ENCODE measurements around the gene OPTN. TPM values are rescaled to one million over a fixed set of nuclear protein-coding genes. Genes with fewer than 3 reads are reported as not detected.

The OPTN gene
- total and polyA plus RNA-seq, 2 of the 8 experiments (the other 6 are each of a cell fraction or from before 2014, with no cell fraction given), result 4.8 to 20.1 TPM

DNA sequence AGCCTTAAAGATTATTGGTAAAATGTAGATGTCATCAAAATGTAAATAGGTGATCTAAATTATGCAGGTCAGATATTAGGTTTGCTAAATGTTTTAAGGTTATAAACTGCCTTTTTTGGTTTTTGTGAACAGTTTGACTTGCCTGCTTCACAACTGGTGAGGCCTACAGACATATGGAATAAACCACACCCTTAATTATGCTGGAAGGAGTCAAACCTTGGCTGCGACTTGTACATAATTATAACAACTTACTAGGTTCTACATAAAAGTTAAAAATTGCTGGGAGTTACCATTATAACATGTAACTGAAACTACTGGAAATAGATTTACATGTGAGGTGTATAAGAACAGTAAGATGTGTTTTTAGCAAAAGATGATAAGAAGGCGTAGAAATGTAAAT lies 31.5 kb upstream of the OPTN start:
- no peak overlapping the region for H2BK15ac ChIP-seq (ENCODE audit: low read length)
- H2BK12ac ChIP-seq (ENCODE audit: low read depth, low read length), result no peak overlapping the region
- H3K14ac ChIP-seq (ENCODE audit: insufficient read length), result no peak overlapping the region
- H4K5ac ChIP-seq (ENCODE audit: insufficient read length, low read depth, low read length), result no peak overlapping the region
- 94% methylated on average over 2 of the region's 2 CpGs; no CpG with 5 or more reads in 1 of the 2 experiments for WGBS, 2 experiments (ENCODE audit: extremely low coverage in 1 of 2, insufficient coverage in 1 of 2, insufficient read length in 1 of 2, insufficient replicate concordance in 2 of 2, low coverage in 1 of 2, low lambda C conversion rate in 2 of 2, missing lambda C conversion rate in 1 of 2)
- H2AK5ac ChIP-seq (ENCODE audit: low read depth, low read length), result no peak overlapping the region
- H2BK120ac ChIP-seq (replicated peaks; ENCODE audit: low read depth, low read length), result no peak overlapping the region
- H3K56ac ChIP-seq (replicated peaks; ENCODE audit: insufficient read length, low read depth, low read length), result no peak overlapping the region
- no peak overlapping the region for H3K27ac ChIP-seq (ENCODE audit: low read depth, low read length)
- H4K20me1 ChIP-seq (replicated peaks in 1 of 2; ENCODE audit: control insufficient read depth in 1 of 2, insufficient read depth in 2 of 2, low read length in 2 of 2), result no peaks in the 10 kb centered on the region
- H3K4me3 ChIP-seq (ENCODE audit: extremely low read depth in 1 of 4, insufficient read depth in 2 of 4, low read depth in 3 of 4, low read length in 4 of 4), result no peak overlapping the region
- no peak overlapping the region for H2BK20ac ChIP-seq (ENCODE audit: low read length)
- POLR2A ChIA-PET (ENCODE audit: partially characterized antibody), result no interaction called here
- H3K4me1 ChIP-seq (replicated peaks in 1 of 4; ENCODE audit: control insufficient read depth in 3 of 4, insufficient read depth in 4 of 4, low read length in 3 of 4), result no peaks in the 10 kb centered on the region; a peak in 1 of 7 replicates
- CTCF ChIA-PET (ENCODE audit: partially characterized antibody), result no interaction called here
- H2BK5ac ChIP-seq (ENCODE audit: low read depth, low read length), result no peak overlapping the region
- FAIRE-seq (peak; percentile 24), DNase-seq (ENCODE audit: low read depth in 1 of 2, low spot score in 2 of 2) (no peak)
- no peak overlapping the region for H3K23ac ChIP-seq (ENCODE audit: insufficient read length)
- H3K79me1 ChIP-seq (ENCODE audit: low read depth, low read length), result no peaks in the 10 kb centered on the region
- no peaks in the 10 kb centered on the region; a peak in 1 of 8 replicates for H3K36me3 ChIP-seq (ENCODE audit: control insufficient read depth in 2 of 4, insufficient read depth in 4 of 4, low read length in 3 of 4)
- peaks cover 10 to 12% of the 10 kb centered on the region in 2 experiments; a peak in 2 of 4 replicates for H3K9me3 ChIP-seq (ENCODE audit: insufficient read depth in 2 of 2, low read depth in 1 of 2, low read length in 1 of 2)
- no peak overlapping the region for H3K18ac ChIP-seq (ENCODE audit: extremely low read depth, low read length)
- H3K4ac ChIP-seq (replicated peaks; ENCODE audit: insufficient read length, low read depth, low read length), result no peak overlapping the region
- no peaks in the 10 kb centered on the region; a peak in 1 of 7 replicates for H3K27me3 ChIP-seq (replicated peaks in 1 of 4; ENCODE audit: control insufficient read depth in 3 of 4, extremely low read depth in 1 of 4, insufficient read depth in 3 of 4, low read length in 3 of 4)
- no peak overlapping the region for H2AFZ ChIP-seq (ENCODE audit: low read length)
- H3K9ac ChIP-seq (replicated peaks in 1 of 4; ENCODE audit: extremely low read depth in 1 of 4, low read depth in 3 of 4, low read length in 3 of 4), result no peak overlapping the region
- H3K79me2 ChIP-seq (ENCODE audit: control insufficient read depth in 1 of 2, insufficient read depth in 2 of 2, low read length in 2 of 2), result no peaks in the 10 kb centered on the region
- H3K23me2 ChIP-seq (ENCODE audit: low read depth, low read length), result no peaks in the 10 kb centered on the region
- no peak for TF ChIP-seq EGR1 (IDR thresholded peaks at IDR 0.05; ENCODE audit: borderline replicate concordance, low read depth, low read length)
- TF ChIP-seq JUND (IDR thresholded peaks at IDR 0.05; ENCODE audit: low read length), result no peak
- TF ChIP-seq, protein P1, sequence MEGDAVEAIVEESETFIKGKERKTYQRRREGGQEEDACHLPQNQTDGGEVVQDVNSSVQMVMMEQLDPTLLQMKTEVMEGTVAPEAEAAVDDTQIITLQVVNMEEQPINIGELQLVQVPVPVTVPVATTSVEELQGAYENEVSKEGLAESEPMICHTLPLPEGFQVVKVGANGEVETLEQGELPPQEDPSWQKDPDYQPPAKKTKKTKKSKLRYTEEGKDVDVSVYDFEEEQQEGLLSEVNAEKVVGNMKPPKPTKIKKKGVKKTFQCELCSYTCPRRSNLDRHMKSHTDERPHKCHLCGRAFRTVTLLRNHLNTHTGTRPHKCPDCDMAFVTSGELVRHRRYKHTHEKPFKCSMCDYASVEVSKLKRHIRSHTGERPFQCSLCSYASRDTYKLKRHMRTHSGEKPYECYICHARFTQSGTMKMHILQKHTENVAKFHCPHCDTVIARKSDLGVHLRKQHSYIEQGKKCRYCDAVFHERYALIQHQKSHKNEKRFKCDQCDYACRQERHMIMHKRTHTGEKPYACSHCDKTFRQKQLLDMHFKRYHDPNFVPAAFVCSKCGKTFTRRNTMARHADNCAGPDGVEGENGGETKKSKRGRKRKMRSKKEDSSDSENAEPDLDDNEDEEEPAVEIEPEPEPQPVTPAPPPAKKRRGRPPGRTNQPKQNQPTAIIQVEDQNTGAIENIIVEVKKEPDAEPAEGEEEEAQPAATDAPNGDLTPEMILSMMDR (IDR thresholded peaks at IDR 0.05; ENCODE audit: control extremely low read depth in 1 of 3, insufficient read depth in 1 of 3, low read depth in 1 of 3, low read length in 3 of 3), result no peak
- H4K8ac ChIP-seq (ENCODE audit: extremely low read depth, insufficient read depth, low read length), result no peak overlapping the region
- no peak overlapping the region for H3K4me2 ChIP-seq (ENCODE audit: insufficient read depth in 1 of 2, low read depth in 2 of 2, low read length in 2 of 2)
- H4K91ac ChIP-seq (replicated peaks; ENCODE audit: insufficient read length, low read length), result no peak overlapping the region

All from H1 (cell line).